ENCODE measurements around the gene MRPS16.

DNA sequence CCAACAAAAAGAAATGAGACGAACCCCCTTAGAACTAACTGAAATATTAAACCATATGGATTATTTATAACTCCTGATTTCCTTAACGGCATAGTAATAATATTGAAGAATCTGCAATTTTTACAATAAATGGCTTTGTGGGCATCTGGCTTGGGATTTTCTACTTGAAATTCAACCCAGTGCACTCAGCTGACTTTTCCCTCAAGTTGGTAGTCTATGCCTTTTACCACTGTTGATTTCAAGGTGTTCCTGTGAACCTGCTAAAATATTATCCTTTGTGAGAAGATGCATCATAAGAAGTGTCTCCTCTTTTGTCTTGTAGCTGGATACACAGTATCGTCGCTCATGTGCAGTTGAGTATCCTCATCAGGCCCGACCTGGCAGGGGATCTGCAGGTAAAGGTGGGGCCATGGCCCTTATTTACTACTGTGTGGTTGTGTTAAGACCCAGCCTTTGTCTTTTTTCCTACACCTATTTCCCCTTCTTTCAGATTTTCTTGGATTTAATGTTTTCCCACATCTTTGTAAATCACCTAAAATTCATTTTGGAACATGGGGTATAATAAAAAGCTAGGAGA, 13.4 kb downstream of the MRPS16 start:
- TF ChIP-seq, protein P1, sequence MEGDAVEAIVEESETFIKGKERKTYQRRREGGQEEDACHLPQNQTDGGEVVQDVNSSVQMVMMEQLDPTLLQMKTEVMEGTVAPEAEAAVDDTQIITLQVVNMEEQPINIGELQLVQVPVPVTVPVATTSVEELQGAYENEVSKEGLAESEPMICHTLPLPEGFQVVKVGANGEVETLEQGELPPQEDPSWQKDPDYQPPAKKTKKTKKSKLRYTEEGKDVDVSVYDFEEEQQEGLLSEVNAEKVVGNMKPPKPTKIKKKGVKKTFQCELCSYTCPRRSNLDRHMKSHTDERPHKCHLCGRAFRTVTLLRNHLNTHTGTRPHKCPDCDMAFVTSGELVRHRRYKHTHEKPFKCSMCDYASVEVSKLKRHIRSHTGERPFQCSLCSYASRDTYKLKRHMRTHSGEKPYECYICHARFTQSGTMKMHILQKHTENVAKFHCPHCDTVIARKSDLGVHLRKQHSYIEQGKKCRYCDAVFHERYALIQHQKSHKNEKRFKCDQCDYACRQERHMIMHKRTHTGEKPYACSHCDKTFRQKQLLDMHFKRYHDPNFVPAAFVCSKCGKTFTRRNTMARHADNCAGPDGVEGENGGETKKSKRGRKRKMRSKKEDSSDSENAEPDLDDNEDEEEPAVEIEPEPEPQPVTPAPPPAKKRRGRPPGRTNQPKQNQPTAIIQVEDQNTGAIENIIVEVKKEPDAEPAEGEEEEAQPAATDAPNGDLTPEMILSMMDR (IDR thresholded peaks at IDR 0.05; ENCODE audit: poor library complexity) = no peak
- TF ChIP-seq EZH2phosphoT487 (IDR thresholded peaks at IDR 0.05; ENCODE audit: low read depth, severe bottlenecking, unreplicated experiment) = no peak

Measured in hepatocyte (in vitro differentiated cells).